Liver (tissue), 9 donors: ENCODE results near the gene CTTN. TPM values are rescaled to one million over a fixed set of nuclear protein-coding genes. Genes with fewer than 3 reads are reported as not detected.

Experiments used
- DNase-seq: peaks from one replicate; pipeline ENCODE4 v3.0.0-alpha.2; 2017; ENCODE audit warnings: low spot score
- H3K27ac ChIP-seq, 2 donors: one replicate each; pipeline ENCODE4 v1.7.0; 2013; ENCODE audit warnings: inconsistent platforms in 2 of 2, low read length in 2 of 2, control low read depth in 1 of 2, low read depth in 1 of 2, mild to moderate bottlenecking in 1 of 2
- H3K27me3 ChIP-seq, 4 donors: one replicate each; pipeline versions ENCODE4 v1.6.1 to v1.7.0; 2013; ENCODE audit warnings: low read length in 3 of 4, inconsistent platforms in 1 of 4, mild to moderate bottlenecking in 1 of 4, moderate library complexity in 1 of 4; ENCODE audit not compliant: control insufficient read depth in 4 of 4, insufficient read depth in 4 of 4
- H3K36me3 ChIP-seq, 4 donors: one replicate each; pipeline versions ENCODE4 v1.6.1 to v1.7.0; 2013; ENCODE audit warnings: low read length in 3 of 4, mild to moderate bottlenecking in 3 of 4, low read depth in 1 of 4, moderate library complexity in 1 of 4; ENCODE audit not compliant: control insufficient read depth in 4 of 4, insufficient read depth in 3 of 4
- H3K4me1 ChIP-seq, 4 donors: one replicate each; pipeline versions ENCODE4 v1.6.1 to v1.7.0; 2013; ENCODE audit warnings: low read length in 3 of 4, mild to moderate bottlenecking in 3 of 4, moderate library complexity in 1 of 4; ENCODE audit not compliant: control insufficient read depth in 4 of 4, insufficient read depth in 4 of 4
- H3K4me3 ChIP-seq, 3 donors: one replicate each; pipeline versions ENCODE4 v1.6.1 to v1.7.0; 2013; ENCODE audit warnings: low read length in 3 of 3, control low read depth in 1 of 3, low read depth in 1 of 3, mild to moderate bottlenecking in 1 of 3
- H3K9ac ChIP-seq, 2 donors: one replicate each; pipeline ENCODE4 v1.7.0; 2013; ENCODE audit warnings: low read length in 2 of 2, mild to moderate bottlenecking in 2 of 2, moderate library complexity in 2 of 2, control low read depth in 1 of 2, low read depth in 1 of 2
- H3K9me3 ChIP-seq, 4 donors: one replicate each; pipeline versions ENCODE4 v1.6.1 to v1.7.0; 2013; ENCODE audit warnings: low read length in 3 of 4; ENCODE audit not compliant: control insufficient read depth in 4 of 4
- ATF3 ChIP-seq: IDR thresholded peaks from 2 replicates; pipeline ENCODE4 v1.6.1; 2016; ENCODE audit warnings: antibody characterized with exemption
- CTCF ChIP-seq: fragments of 150-350 bp; IDR thresholded peaks from 2 replicates; pipeline ENCODE4 v1.5.1; 2017; ENCODE audit warnings: improper control_type of control experiment, low read depth, low read length; ENCODE audit not compliant: missing input control
- EGR1 ChIP-seq, 2 donors: IDR thresholded peaks; 2 replicates each; pipeline ENCODE4 v1.6.1; 2016 to 2018; ENCODE audit warnings: antibody characterized with exemption in 2 of 2, low read depth in 2 of 2
- FOXA1 ChIP-seq: IDR thresholded peaks from 2 replicates; pipeline ENCODE4 v1.6.1; 2016; ENCODE audit warnings: antibody characterized with exemption
- FOXA2 ChIP-seq: IDR thresholded peaks from 2 replicates; pipeline ENCODE4 v1.6.1; 2016; ENCODE audit warnings: antibody characterized with exemption
- GABPA ChIP-seq, 2 donors: IDR thresholded peaks in 1 of 2; conservative IDR thresholded peaks in 1 of 2; 2 replicates each; pipeline ENCODE4 v1.6.1; 2016; ENCODE audit warnings: antibody characterized with exemption in 2 of 2, mild to moderate bottlenecking in 1 of 2, moderate library complexity in 1 of 2
- HNF4A ChIP-seq, 2 donors: conservative IDR thresholded peaks; 2 replicates each; pipeline ENCODE4 v1.6.1; 2016; ENCODE audit warnings: antibody characterized with exemption in 2 of 2, mild to moderate bottlenecking in 2 of 2
- HNF4G ChIP-seq: IDR thresholded peaks from 2 replicates; pipeline ENCODE4 v1.6.1; 2016; ENCODE audit warnings: antibody characterized with exemption
- JUND ChIP-seq, 2 donors: IDR thresholded peaks; 2 replicates each; pipeline ENCODE4 v1.6.1; 2016; ENCODE audit warnings: antibody characterized with exemption in 2 of 2
- MAX ChIP-seq: IDR thresholded peaks from 2 replicates; pipeline ENCODE4 v1.6.1; 2016; ENCODE audit warnings: antibody characterized with exemption
- NR2F2 ChIP-seq: IDR thresholded peaks from 2 replicates; pipeline ENCODE4 v1.6.1; 2016; ENCODE audit warnings: antibody characterized with exemption
- RAD21 ChIP-seq, 2 donors: IDR thresholded peaks; 2 replicates each; pipeline ENCODE4 v1.6.1; 2016; ENCODE audit warnings: antibody characterized with exemption in 2 of 2, mild to moderate bottlenecking in 2 of 2
- RXRA ChIP-seq, 2 donors: IDR thresholded peaks; 2 replicates each; pipeline ENCODE4 v1.6.1; 2017 to 2018; ENCODE audit warnings: antibody characterized with exemption in 2 of 2, mild to moderate bottlenecking in 1 of 2
- SP1 ChIP-seq: IDR thresholded peaks from 2 replicates; pipeline ENCODE4 v1.6.1; 2018; ENCODE audit warnings: antibody characterized with exemption, mild to moderate bottlenecking
- TAF1 ChIP-seq: conservative IDR thresholded peaks from 2 replicates; pipeline ENCODE4 v1.6.1; 2016; ENCODE audit warnings: antibody characterized with exemption, mild to moderate bottlenecking
- YY1 ChIP-seq: IDR thresholded peaks from 2 replicates; pipeline ENCODE4 v1.6.1; 2016; ENCODE audit warnings: antibody characterized with exemption, mild to moderate bottlenecking
- ZBTB33 ChIP-seq: IDR thresholded peaks from 2 replicates; pipeline ENCODE4 v1.6.1; 2016; ENCODE audit warnings: antibody characterized with exemption
- WGBS: extraction: QIAGEN DNeasy Blood & Tissue Kit; methylation state at CpG from one replicate; pipeline ENCODE4 v1.1.7; 2013; 5-methylcytosine and 5-hydroxymethylcytosine counted together
- polyA plus RNA-seq, 2 donors: library from polyadenylated mRNA; stranded (reverse) in 1 of 2; unstranded in 1 of 2; fragments of 200-250 nt in 1 of 2; fragments of >200 nt in 1 of 2; fragmentation: Nextera tagmentation in 1 of 2; extraction: Ambion mirVana in 1 of 2; gene quantifications; one replicate each; pipeline versions ENCODE4 v1.2.1 to v1.2.3, GENCODE V29; 2013 to 2015
- total RNA-seq, 2 donors: library from RNA; depleted of rRNA; stranded (reverse); fragments of >200 nt; gene quantifications; one replicate each; pipeline ENCODE4 v1.2.3, GENCODE V29; 2014
- donor health status: healthy.
- donor health status: healthy.
- donor health status: healthy.
- donor health status: healthy.
- donor health status: healthy.

Gene CTTN
- total and polyA plus RNA-seq, 4 donors, result 38.7 to 136 (median 45.4) TPM

- Histone ChIP-seq H3K36me3 (peaks cover 0 to 21% (median 4%) of the 10 kb centered on the region in 4 donors), H3K9ac (no peak overlapping the region), H3K27ac (no peak overlapping the region), H3K9me3 (no peaks in the 10 kb centered on the region), H3K4me3 (no peak overlapping the region), H3K4me1 (peaks cover 0 to 5% (median 2%) of the 10 kb centered on the region in 4 donors), H3K27me3 (no peaks in the 10 kb centered on the region)
- TF ChIP-seq ATF3, result no peak
- TF ChIP-seq ZBTB33, result no peak
- TF ChIP-seq EGR1 (IDR thresholded peaks at IDR 0.05; ENCODE audit: low read depth in 2 of 2), result no peak
- no peak for TF ChIP-seq FOXA1
- no peak for TF ChIP-seq RAD21 (IDR thresholded peaks at IDR 0.05)
- no peak for TF ChIP-seq FOXA2
- no peak for TF ChIP-seq HNF4A (conservative IDR thresholded peaks at IDR 0.05)
- no peak for TF ChIP-seq JUND (IDR thresholded peaks at IDR 0.05)
- no peak for TF ChIP-seq NR2F2
- TF ChIP-seq GABPA (IDR thresholded peaks at IDR 0.05 in 1 of 2, conservative IDR thresholded peaks at IDR 0.05 in 1 of 2), result no peak
- TF ChIP-seq RXRA (IDR thresholded peaks at IDR 0.05), result no peak
- 93% methylated on average over 12 of the region's 12 CpGs for WGBS
- DNase-seq, result no peak
Observed at GRCh38 chr11:70482529-70482917, 84.2 kb downstream of the CTTN start.

- no peak for DNase-seq
- Histone ChIP-seq H3K9ac (no peak overlapping the region), H3K4me3 (no peak overlapping the region), H3K36me3 (peaks cover 0 to 21% (median 6%) of the 10 kb centered on the region in 4 donors), H3K4me1 (peaks cover 0 to 5% (median 2%) of the 10 kb centered on the region in 4 donors), H3K9me3 (no peaks in the 10 kb centered on the region), H3K27me3 (no peaks in the 10 kb centered on the region), H3K27ac (no peak overlapping the region)
- WGBS, result 93% methylated on average over 9 of the region's 9 CpGs
- no peak for TF ChIP-seq SP1
- TF ChIP-seq RAD21 (IDR thresholded peaks at IDR 0.05), result no peak
- no peak for TF ChIP-seq ZBTB33
- no peak for TF ChIP-seq NR2F2
- TF ChIP-seq FOXA2, result no peak
- TF ChIP-seq MAX, result no peak
- TF ChIP-seq TAF1, result no peak
- no peak for TF ChIP-seq EGR1 (IDR thresholded peaks at IDR 0.05; ENCODE audit: low read depth in 2 of 2)
- TF ChIP-seq HNF4A (conservative IDR thresholded peaks at IDR 0.05), result no peak
- no peak for TF ChIP-seq GABPA (IDR thresholded peaks at IDR 0.05 in 1 of 2, conservative IDR thresholded peaks at IDR 0.05 in 1 of 2)
- no peak for TF ChIP-seq FOXA1
- TF ChIP-seq YY1, result no peak
- TF ChIP-seq HNF4G, result no peak
- TF ChIP-seq ATF3, result no peak
- no peak for TF ChIP-seq CTCF
- no peak for TF ChIP-seq RXRA (IDR thresholded peaks at IDR 0.05)
Observed at GRCh38 chr11:70483077-70483861, 84.9 kb downstream of the CTTN start.
